ENCODE results near the gene RBM26.

RBM26 gene

DNA sequence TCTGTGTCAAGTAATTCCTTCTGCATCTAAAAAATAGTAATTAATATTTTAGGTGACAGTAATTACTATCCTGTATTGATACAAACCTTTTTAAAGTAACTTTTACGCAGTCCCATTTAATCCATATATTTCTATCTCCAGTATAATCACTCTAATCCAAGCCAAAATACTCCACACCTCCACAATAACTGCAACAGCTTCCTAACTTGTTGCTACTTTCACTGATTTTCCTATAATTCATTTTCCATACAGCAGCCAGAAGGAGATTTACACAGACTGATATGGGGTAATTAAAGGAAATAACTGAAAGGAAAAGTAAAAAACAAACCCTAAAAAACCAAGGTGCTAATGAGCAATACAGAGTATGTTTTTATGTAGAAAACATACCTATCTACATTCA lies 64.9 kb downstream of the RBM26 start:
- Mint-ChIP-seq H3K4me1 (no peaks in the 10 kb centered on the region), H3K27me3 (ENCODE audit: low read depth, poor library complexity) (peaks cover 2% of the 10 kb centered on the region), H3K9me3 (no peaks in the 10 kb centered on the region), H3K4me3 (no peak overlapping the region), H3K27ac (no peak overlapping the region), H3K36me3 (ENCODE audit: low read depth) (peaks cover 60% of the 10 kb centered on the region)
- TF ChIP-seq, protein P1, sequence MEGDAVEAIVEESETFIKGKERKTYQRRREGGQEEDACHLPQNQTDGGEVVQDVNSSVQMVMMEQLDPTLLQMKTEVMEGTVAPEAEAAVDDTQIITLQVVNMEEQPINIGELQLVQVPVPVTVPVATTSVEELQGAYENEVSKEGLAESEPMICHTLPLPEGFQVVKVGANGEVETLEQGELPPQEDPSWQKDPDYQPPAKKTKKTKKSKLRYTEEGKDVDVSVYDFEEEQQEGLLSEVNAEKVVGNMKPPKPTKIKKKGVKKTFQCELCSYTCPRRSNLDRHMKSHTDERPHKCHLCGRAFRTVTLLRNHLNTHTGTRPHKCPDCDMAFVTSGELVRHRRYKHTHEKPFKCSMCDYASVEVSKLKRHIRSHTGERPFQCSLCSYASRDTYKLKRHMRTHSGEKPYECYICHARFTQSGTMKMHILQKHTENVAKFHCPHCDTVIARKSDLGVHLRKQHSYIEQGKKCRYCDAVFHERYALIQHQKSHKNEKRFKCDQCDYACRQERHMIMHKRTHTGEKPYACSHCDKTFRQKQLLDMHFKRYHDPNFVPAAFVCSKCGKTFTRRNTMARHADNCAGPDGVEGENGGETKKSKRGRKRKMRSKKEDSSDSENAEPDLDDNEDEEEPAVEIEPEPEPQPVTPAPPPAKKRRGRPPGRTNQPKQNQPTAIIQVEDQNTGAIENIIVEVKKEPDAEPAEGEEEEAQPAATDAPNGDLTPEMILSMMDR (IDR thresholded peaks at IDR 0.05) = no peak
- DNase-seq = no peak

DNA sequence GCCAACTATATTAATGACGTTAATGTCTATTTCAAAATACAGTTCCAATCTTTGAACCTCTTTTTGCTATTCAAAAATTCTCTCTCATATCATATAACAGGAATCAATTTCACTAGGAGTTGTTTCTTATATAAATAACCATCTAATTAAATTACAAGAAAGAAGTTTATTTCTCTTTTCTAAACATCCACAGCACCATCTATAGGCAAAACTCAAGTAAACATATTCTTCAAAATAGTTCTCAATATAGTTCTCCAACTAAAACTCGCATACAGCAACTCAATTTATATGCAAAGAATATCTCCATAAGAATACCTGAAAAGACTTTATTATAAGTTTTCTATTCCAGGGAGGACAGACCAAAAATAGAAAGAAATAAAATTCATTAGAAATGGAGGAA lies 65.6 kb downstream of the RBM26 start:
- Mint-ChIP-seq H3K4me3 (no peak overlapping the region), H3K36me3 (ENCODE audit: low read depth) (peaks cover 66% of the 10 kb centered on the region), H3K27ac (no peak overlapping the region)

DNA sequence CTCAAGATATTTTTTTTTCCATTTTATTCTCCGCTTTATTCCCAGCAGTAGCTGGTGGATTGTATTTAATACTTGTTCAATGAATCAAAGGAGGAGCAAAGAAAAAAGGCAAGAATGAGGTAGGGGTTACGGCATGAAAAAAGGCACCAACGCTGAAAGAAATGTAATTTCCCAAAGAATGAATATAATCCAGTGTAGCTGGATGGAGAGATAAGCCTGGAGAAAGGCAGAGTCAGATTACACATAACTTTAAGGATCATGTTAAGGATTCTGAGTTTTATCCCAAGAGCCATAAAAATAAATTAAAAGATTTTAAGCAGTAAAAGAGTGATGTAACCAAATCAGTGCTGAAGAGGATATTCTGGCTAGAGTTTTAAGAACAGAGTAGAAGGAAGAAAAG lies 67.7 kb downstream of the RBM26 start:
- no peaks in the 10 kb centered on the region for H3K9me3 Mint-ChIP-seq
- no peak overlapping the region for H3K4me3 Mint-ChIP-seq
- no peaks in the 10 kb centered on the region for H3K4me1 Mint-ChIP-seq
- no peak overlapping the region for H3K27ac Mint-ChIP-seq
- no peak for DNase-seq
- peaks cover 2% of the 10 kb centered on the region for H3K27me3 Mint-ChIP-seq (ENCODE audit: low read depth, poor library complexity)
- TF ChIP-seq, protein P1 (IDR thresholded peaks at IDR 0.05) = no peak
- H3K36me3 Mint-ChIP-seq (ENCODE audit: low read depth) = peaks cover 71% of the 10 kb centered on the region

More for the DNA sequence above, 65.6 kb downstream of the RBM26 start:
- H3K9me3 Mint-ChIP-seq = no peaks in the 10 kb centered on the region
- TF ChIP-seq, protein P1 (IDR thresholded peaks at IDR 0.05) = no peak
- H3K27me3 Mint-ChIP-seq (ENCODE audit: low read depth, poor library complexity) = peaks cover 2% of the 10 kb centered on the region
- DNase-seq = no peak
- no peaks in the 10 kb centered on the region for H3K4me1 Mint-ChIP-seq

DNA sequence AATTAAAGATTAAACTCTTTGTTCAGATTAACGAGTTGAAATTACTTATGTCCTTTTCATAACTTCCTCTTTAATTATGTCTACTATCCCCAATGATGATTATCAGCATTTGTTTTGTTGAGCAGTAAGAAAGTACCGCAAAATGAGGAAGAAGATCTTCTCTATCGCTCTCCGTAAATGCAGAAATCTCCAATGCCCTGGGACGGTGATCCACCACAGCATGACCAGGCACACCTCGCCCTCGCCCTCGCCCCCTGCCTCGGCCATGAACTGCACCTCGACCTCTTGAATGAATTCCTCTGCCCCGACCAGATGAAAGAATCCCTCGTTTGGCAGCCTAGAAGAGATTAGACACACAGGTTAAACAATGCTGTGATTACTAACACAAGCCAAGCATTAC lies 69.1 kb downstream of the RBM26 start:
- peak overlapping the region; percentile 64 for H3K27ac Mint-ChIP-seq
- DNase-seq = no peak
- H3K36me3 Mint-ChIP-seq (ENCODE audit: low read depth) = peaks cover 76% of the 10 kb centered on the region
- peaks cover 2% of the 10 kb centered on the region for H3K27me3 Mint-ChIP-seq (ENCODE audit: low read depth, poor library complexity)
- H3K4me1 Mint-ChIP-seq = no peaks in the 10 kb centered on the region
- TF ChIP-seq, protein P1 (IDR thresholded peaks at IDR 0.05) = no peak
- H3K4me3 Mint-ChIP-seq = no peak overlapping the region
- H3K9me3 Mint-ChIP-seq = no peaks in the 10 kb centered on the region

DNA sequence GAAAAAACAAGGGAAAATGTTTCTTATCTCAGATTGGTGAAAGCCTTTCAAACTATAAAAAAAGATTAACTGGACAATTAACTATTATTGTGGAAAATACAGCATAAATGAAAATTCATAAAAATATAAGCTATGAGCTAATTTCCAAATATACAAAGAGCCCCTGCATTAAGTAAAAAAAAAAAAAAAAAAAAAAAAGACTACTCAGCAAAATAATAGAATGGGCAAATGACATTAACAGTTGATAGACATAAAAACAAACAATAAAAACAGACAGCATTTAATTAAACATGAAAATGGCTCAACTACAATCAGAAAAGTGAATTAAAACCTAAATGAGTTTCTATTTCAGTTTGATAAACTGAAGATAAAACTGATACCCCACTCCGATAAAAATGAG lies 77.5 kb downstream of the RBM26 start:
- Mint-ChIP-seq H3K4me3 (no peak overlapping the region), H3K36me3 (ENCODE audit: low read depth) (peaks cover 42% of the 10 kb centered on the region), H3K4me1 (no peaks in the 10 kb centered on the region), H3K9me3 (no peaks in the 10 kb centered on the region), H3K27me3 (ENCODE audit: low read depth, poor library complexity) (no peaks in the 10 kb centered on the region), H3K27ac (no peak overlapping the region)
- no peak for DNase-seq
- TF ChIP-seq, protein P1 (IDR thresholded peaks at IDR 0.05) = no peak

DNA sequence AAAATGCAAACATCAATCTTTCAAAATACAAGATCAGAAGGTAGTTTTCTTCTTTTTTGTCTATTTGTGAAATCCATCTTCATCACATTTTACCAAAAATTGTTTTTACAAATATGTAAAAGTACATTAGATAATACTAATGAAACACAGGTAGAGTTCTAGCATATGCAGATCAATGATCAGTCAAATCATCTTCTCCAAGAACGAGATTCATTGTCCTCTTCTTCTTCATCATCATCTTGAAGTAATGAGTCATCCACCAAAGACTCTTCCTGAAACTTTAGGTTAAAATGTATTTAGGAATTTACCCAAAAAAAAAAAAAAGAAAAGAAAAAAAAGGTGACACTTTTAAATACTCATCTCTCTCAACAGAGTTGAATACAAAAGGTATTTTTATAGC lies 85.6 kb downstream of the RBM26 start:
- Mint-ChIP-seq H3K27me3 (ENCODE audit: low read depth, poor library complexity) (no peaks in the 10 kb centered on the region), H3K36me3 (ENCODE audit: low read depth) (peaks cover 40% of the 10 kb centered on the region), H3K4me3 (no peak overlapping the region), H3K4me1 (no peaks in the 10 kb centered on the region), H3K9me3 (no peaks in the 10 kb centered on the region), H3K27ac (no peak overlapping the region)
- DNase-seq = no peak
- TF ChIP-seq, protein P1 (IDR thresholded peaks at IDR 0.05) = no peak

Measured in nephron progenitor cell (in vitro differentiated cells).